ENCODE results near the gene RERE.

Gene RERE

DNA sequence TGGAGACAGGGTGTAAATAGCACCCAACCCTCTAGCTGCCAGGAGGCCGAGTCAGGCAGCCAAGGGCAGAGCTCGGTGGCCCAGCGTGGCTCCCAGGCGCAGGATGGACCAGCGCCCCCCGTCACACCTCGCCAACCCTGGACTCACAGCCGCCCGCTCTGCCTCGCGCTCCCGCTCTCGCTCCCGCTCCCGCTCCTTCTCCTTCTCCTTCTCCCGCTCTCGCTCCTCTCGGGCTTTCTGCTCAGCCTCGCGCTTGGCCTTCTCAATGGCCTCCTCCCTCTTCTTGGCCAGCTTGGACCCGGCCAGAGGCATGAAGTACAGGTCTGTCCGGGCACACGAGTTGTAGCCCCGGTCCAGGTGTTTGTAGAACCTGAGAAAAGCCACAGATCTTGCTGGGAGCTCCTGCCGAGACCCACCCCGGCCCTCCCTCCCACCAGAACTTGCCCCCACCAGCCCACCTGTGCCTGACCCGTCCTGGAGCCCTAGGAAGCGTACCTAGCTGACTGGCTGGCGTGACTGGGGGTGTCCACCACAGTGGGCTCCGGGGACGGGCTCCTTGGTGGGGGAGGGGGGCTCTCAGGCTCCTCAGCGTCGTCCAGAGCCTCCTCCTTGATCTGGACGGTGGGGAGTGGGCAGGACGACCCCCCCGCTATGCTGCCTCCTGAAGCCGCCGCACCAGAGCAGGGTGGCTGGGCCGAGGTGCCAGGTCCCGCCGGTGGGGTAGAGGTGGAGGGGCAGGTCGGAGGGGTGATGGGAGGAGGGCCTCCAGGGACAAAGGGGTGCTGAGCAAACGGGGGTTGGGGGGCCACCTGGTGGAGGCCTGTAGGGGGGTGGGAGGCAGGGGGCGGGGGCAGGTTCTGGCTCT, 457.6 kb downstream of the RERE start:
- TF ChIP-seq CTCF (conservative IDR thresholded peaks at IDR 0.05; ENCODE audit: control insufficient read depth, insufficient read depth, low read depth, low read length) = no peak

GRCh38 chr1:8358897-8359616, 458.4 kb downstream of the RERE start:
- DNase-seq (ENCODE audit: low read depth) = no peak
- no peak overlapping the region for H3K4me3 ChIP-seq (ENCODE audit: control insufficient read depth, low read depth, low read length)
- TF ChIP-seq CTCF (conservative IDR thresholded peaks at IDR 0.05; ENCODE audit: control insufficient read depth, insufficient read depth, low read depth, low read length) = no peak

More for the DNA sequence above, 457.6 kb downstream of the RERE start:
- no peak overlapping the region for H3K4me3 ChIP-seq (ENCODE audit: control insufficient read depth, low read depth, low read length)
- no peak for DNase-seq (ENCODE audit: low read depth)

DNA sequence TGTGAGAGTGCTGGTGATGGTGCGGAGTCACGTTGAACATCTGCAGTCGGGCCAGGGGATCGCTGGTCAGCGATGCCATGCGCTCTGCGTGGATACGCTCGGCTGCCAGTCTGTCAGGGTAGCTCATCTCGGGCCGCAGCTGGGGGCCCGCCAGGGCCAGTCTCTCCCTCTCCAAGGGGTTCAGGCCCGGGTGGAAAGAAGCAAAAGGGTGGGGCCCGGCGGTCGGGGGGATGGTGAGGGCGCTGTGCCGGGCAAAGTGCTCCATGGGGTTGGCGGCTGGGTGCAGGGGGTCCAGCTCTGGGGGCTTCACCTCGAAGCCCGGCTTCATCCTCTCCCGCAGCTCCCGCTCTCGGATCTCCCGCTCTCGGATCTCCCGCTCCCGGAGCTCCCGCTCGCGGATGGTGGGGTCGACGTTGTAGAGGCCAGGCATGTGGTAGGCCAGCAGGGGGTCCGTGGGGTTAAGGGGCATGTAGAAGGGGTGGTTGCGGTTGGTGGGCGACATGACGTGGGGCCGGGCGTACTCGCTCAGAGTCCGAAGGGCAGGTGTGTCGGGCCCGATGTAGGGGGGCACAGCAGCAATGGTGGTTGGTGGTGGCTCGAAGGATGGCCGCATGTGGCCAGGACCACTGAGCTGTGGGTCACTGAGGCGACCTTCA, 459.1 kb downstream of the RERE start:
- no peak for DNase-seq (ENCODE audit: low read depth)
- no peak for TF ChIP-seq CTCF (conservative IDR thresholded peaks at IDR 0.05; ENCODE audit: control insufficient read depth, insufficient read depth, low read depth, low read length)
- no peak overlapping the region for H3K4me3 ChIP-seq (ENCODE audit: control insufficient read depth, low read depth, low read length)

- H3K4me3 ChIP-seq (ENCODE audit: control insufficient read depth, low read depth, low read length) = no peak overlapping the region
- no peak for DNase-seq (ENCODE audit: low read depth)
- TF ChIP-seq CTCF (conservative IDR thresholded peaks at IDR 0.05; ENCODE audit: control insufficient read depth, insufficient read depth, low read depth, low read length) = no peak
These were observed 459.9 kb downstream of the RERE start for GRCh38 chr1:8357329-8358101.

- TF ChIP-seq CTCF (conservative IDR thresholded peaks at IDR 0.05; ENCODE audit: control insufficient read depth, insufficient read depth, low read depth, low read length) = no peak
- H3K4me3 ChIP-seq (ENCODE audit: control insufficient read depth, low read depth, low read length) = no peak overlapping the region
- no peak for DNase-seq (ENCODE audit: low read depth)
These were observed 460.9 kb downstream of the RERE start for GRCh38 chr1:8356256-8357209.
